Endodermal cell (in vitro differentiated cells): ENCODE results near the gene FXYD1. TPM values are rescaled to one million over a fixed set of nuclear protein-coding genes. Genes with fewer than 3 reads are reported as not detected.

Experiments
- DNase-seq: peaks from one replicate; pipeline ENCODE4 v3.0.0-alpha.2; 2017
- H3K27ac ChIP-seq: 2 replicates; pipeline ENCODE4 v1.5.1; 2013; ENCODE audit warnings: mild to moderate bottlenecking, low read depth, low read length, moderate library complexity
- H3K27me3 ChIP-seq: 2 replicates; pipeline ENCODE4 v1.6.1; 2013; ENCODE audit warnings: mild to moderate bottlenecking, low read length, moderate library complexity; ENCODE audit not compliant: insufficient read depth, control insufficient read depth, poor library complexity, severe bottlenecking
- H3K36me3 ChIP-seq: 2 replicates; pipeline ENCODE4 v1.7.0; 2013; ENCODE audit warnings: mild to moderate bottlenecking, low read length, moderate library complexity; ENCODE audit not compliant: control insufficient read depth, insufficient read depth
- H3K4me1 ChIP-seq: one replicate; pipeline ENCODE4 v1.7.0; 2013; ENCODE audit warnings: low read length; ENCODE audit not compliant: control insufficient read depth, insufficient read depth
- H3K4me3 ChIP-seq: 2 replicates; pipeline ENCODE4 v1.5.1; 2013; ENCODE audit warnings: mild to moderate bottlenecking, low read length, moderate library complexity
- H3K9ac ChIP-seq: 2 replicates; pipeline ENCODE4 v1.6.1; 2013; ENCODE audit warnings: mild to moderate bottlenecking, low read length, moderate library complexity; ENCODE audit not compliant: poor library complexity, severe bottlenecking; ENCODE audit errors: extremely low read depth
- H3K9me3 ChIP-seq: 2 replicates; pipeline ENCODE4 v1.6.1; 2013; ENCODE audit warnings: mild to moderate bottlenecking, low read length, moderate library complexity; ENCODE audit not compliant: control insufficient read depth
- H3K27ac Mint-ChIP-seq: 2 replicates; pipeline ENCODE4 v1.8.0; 2020; ENCODE audit warnings: mixed read lengths
- H3K27me3 Mint-ChIP-seq: 2 replicates; pipeline ENCODE4 v1.8.0; 2021; ENCODE audit warnings: mild to moderate bottlenecking, mixed read lengths; ENCODE audit not compliant: insufficient read depth
- H3K36me3 Mint-ChIP-seq: 2 replicates; pipeline ENCODE4 v1.8.0; 2020; ENCODE audit warnings: low read depth, mixed read lengths
- H3K4me1 Mint-ChIP-seq: 2 replicates; pipeline ENCODE4 v1.8.0; 2020; ENCODE audit warnings: mixed read lengths
- H3K4me3 Mint-ChIP-seq: 2 replicates; pipeline ENCODE4 v1.8.0; 2020; ENCODE audit warnings: mild to moderate bottlenecking, moderate library complexity, mixed read lengths
- H3K9me3 Mint-ChIP-seq: 2 replicates; pipeline ENCODE4 v1.8.0; 2020; ENCODE audit warnings: mild to moderate bottlenecking, mixed read lengths
- CTCF ChIP-seq: fragments of 200-600 bp; sonication (generic); conservative IDR thresholded peaks from 2 replicates; pipeline ENCODE4 v1.5.0; 2021; ENCODE audit warnings: antibody characterized with exemption, mild to moderate bottlenecking
- WGBS, 2 experiments: methylation state at CpG; one replicate each; pipeline versions ENCODE4 v1.1.5 to v1.1.7; 2013; ENCODE audit warnings: missing lambda C conversion rate in 2 of 2, mixed read lengths in 1 of 2; ENCODE audit not compliant: insufficient coverage in 1 of 2, insufficient read length in 1 of 2; 5-methylcytosine and 5-hydroxymethylcytosine counted together
- total RNA-seq, 2 donors: library from RNA; stranded (reverse); fragmentation: NEBNext Ultra II Directional in 1 of 2; extraction: Animal tissue kit (Norgen Biotek cat#: 25700) in 1 of 2; gene quantifications; 2 replicates in 1 of 2; 3 replicates in 1 of 2; pipeline ENCODE4 v1.2.1, GENCODE V29; 2021

Gene FXYD1
- total RNA-seq, 2 donors from 2014 or later: 0.75 TPM; not detected in 1

- Mint-ChIP-seq H3K27me3 (no peaks in the 10 kb centered on the region), H3K36me3 (no peaks in the 10 kb centered on the region), H3K4me1 (no peaks in the 10 kb centered on the region), H3K27ac (no peak overlapping the region), H3K9me3 (no peaks in the 10 kb centered on the region), H3K4me3 (no peak overlapping the region)
- no peaks in the 10 kb centered on the region for H3K36me3 ChIP-seq
- H3K4me3 ChIP-seq: no peak overlapping the region
- no peaks in the 10 kb centered on the region for H3K27me3 ChIP-seq
- no peaks in the 10 kb centered on the region for H3K9me3 ChIP-seq
- H3K27ac ChIP-seq: no peak overlapping the region
- no peak overlapping the region for H3K9ac ChIP-seq
- DNase-seq: no peak
- TF ChIP-seq CTCF: no peak
- 95% methylated on average over 4 to 5 of the region's 5 CpGs for WGBS, 2 experiments
- no peaks in the 10 kb centered on the region for H3K4me1 ChIP-seq
Observed at GRCh38 chr19:35123573-35123972, 15.1 kb upstream of the FXYD1 start.

GRCh38 chr19:35124098-35125060 is 14.2 kb upstream of the FXYD1 start:
- 93 to 95% methylated on average over 34 to 42 of the region's 42 CpGs for WGBS, 2 experiments
- no peaks in the 10 kb centered on the region for H3K4me1 ChIP-seq
- Mint-ChIP-seq H3K27me3 (no peaks in the 10 kb centered on the region), H3K9me3 (no peaks in the 10 kb centered on the region), H3K36me3 (no peaks in the 10 kb centered on the region), H3K4me1 (no peaks in the 10 kb centered on the region), H3K27ac (no peak overlapping the region), H3K4me3 (peak overlapping the region; percentile 38)
- no peaks in the 10 kb centered on the region for H3K27me3 ChIP-seq
- H3K9ac ChIP-seq: no peak overlapping the region
- no peak overlapping the region for H3K4me3 ChIP-seq
- peak; percentile 58 for DNase-seq
- no peaks in the 10 kb centered on the region for H3K36me3 ChIP-seq
- no peak for TF ChIP-seq CTCF
- no peak overlapping the region for H3K27ac ChIP-seq
- no peaks in the 10 kb centered on the region for H3K9me3 ChIP-seq

- H3K4me1 Mint-ChIP-seq: no peaks in the 10 kb centered on the region
- H3K27me3 Mint-ChIP-seq: no peaks in the 10 kb centered on the region
- Histone ChIP-seq H3K36me3 (no peaks in the 10 kb centered on the region), H3K27ac (no peak overlapping the region), H3K9me3 (no peaks in the 10 kb centered on the region), H3K9ac (no peak overlapping the region), H3K4me1 (no peaks in the 10 kb centered on the region), H3K27me3 (no peaks in the 10 kb centered on the region), H3K4me3 (no peak overlapping the region)
- no peak for DNase-seq
- no peak overlapping the region for H3K4me3 Mint-ChIP-seq
- TF ChIP-seq CTCF: no peak
- H3K9me3 Mint-ChIP-seq: no peaks in the 10 kb centered on the region
- WGBS, 2 experiments: 95 to 98% methylated on average over 17 to 19 of the region's 19 CpGs
- no peaks in the 10 kb centered on the region for H3K36me3 Mint-ChIP-seq
- H3K27ac Mint-ChIP-seq: no peak overlapping the region
Observed at GRCh38 chr19:35125270-35125717, 13.3 kb upstream of the FXYD1 start.
